GM12874 (cell line): ENCODE measurements around the gene CLK2.

Source experiments
- CTCF ChIP-seq: IDR thresholded peaks from 2 replicates; pipeline ENCODE4 v1.5.1; 2011; ENCODE audit warnings: low read depth, mild to moderate bottlenecking, control low read depth, low read length, moderate library complexity; ENCODE audit not compliant: insufficient read depth

The CLK2 gene

GRCh38 chr1:155318082-155318481 is 44.8 kb upstream of the CLK2 start:
- TF ChIP-seq CTCF, result no peak

- TF ChIP-seq CTCF, result no peak
Observed at GRCh38 chr1:155316922-155317321, 43.6 kb upstream of the CLK2 start.

- TF ChIP-seq CTCF, result no peak
Observed at GRCh38 chr1:155313261-155313660, 40.0 kb upstream of the CLK2 start.

GRCh38 chr1:155309423-155310021 is 36.2 kb upstream of the CLK2 start:
- peak; percentile 18; the same call in 1 of the 2 replicates for TF ChIP-seq CTCF

- TF ChIP-seq CTCF, result no peak
Observed at GRCh38 chr1:155308493-155309422, 35.5 kb upstream of the CLK2 start, which contains the start of gene FDPS. FDPS (plus strand) TSS chr1:155308866; CDS start chr1:155309790, 924 bp downstream.

GRCh38 chr1:155307247-155307740 is 34.0 kb upstream of the CLK2 start:
- TF ChIP-seq CTCF, result peak; percentile 38; the same call in 1 of the 2 replicates

- TF ChIP-seq CTCF, result no peak
Observed at GRCh38 chr1:155305881-155306391, 32.6 kb upstream of the CLK2 start.
